A673 (cell line): ENCODE measurements around the gene SLC25A11.
A peak's percentile ranks its signal among the peaks of the same experiment; 100 is the strongest.

ENCODE experiments used
- EZH2 ChIP-seq: fragments of 200-600 bp; sonication (generic); IDR thresholded peaks from 2 replicates; pipeline ENCODE4 v1.6.1; 2017; ENCODE audit warnings: borderline replicate concordance, low read depth, mild to moderate bottlenecking, mixed read lengths, antibody characterized with exemption, low read length; ENCODE audit not compliant: poor library complexity, severe bottlenecking
- TF ChIP-seq, protein P1 (sequence below): fragments of 300-800, 200-600 bp; sonication (generic); conservative IDR thresholded peaks from 2 replicates; pipeline ENCODE4 v1.5.1; 2017; ENCODE audit warnings: low read depth, mild to moderate bottlenecking, antibody characterized with exemption, low read length, moderate library complexity, mixed read lengths

DNA sequence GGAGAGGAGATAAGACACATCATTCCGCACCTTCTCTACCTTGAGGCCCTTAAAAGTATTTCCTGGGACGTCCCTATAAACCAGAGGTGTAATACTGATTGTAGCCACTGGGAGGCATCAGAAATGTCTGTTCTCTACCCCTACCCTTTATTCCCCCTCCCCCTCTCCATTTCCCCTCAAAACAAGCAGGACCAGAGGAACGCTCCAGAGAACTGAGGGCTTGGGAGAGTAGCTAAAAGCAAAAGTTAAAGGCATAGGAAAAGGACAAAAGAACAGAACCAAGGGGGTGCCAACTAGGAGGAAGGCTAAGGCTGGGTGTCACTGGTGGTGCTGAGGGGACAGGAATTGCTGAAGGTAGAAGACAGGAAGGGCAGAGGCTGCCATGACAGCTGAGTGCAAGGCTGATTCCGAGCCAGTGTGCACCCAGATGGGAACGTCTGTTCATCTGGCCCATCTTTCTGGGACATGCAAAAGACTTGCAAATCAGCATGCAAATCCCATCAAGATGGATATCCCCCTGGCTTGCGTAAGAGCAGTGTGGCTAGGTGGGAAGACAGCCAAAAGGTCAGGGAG, 40.9 kb upstream of the SLC25A11 start:
- TF ChIP-seq, protein P1, sequence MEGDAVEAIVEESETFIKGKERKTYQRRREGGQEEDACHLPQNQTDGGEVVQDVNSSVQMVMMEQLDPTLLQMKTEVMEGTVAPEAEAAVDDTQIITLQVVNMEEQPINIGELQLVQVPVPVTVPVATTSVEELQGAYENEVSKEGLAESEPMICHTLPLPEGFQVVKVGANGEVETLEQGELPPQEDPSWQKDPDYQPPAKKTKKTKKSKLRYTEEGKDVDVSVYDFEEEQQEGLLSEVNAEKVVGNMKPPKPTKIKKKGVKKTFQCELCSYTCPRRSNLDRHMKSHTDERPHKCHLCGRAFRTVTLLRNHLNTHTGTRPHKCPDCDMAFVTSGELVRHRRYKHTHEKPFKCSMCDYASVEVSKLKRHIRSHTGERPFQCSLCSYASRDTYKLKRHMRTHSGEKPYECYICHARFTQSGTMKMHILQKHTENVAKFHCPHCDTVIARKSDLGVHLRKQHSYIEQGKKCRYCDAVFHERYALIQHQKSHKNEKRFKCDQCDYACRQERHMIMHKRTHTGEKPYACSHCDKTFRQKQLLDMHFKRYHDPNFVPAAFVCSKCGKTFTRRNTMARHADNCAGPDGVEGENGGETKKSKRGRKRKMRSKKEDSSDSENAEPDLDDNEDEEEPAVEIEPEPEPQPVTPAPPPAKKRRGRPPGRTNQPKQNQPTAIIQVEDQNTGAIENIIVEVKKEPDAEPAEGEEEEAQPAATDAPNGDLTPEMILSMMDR, result peak; percentile 76
- no peak for TF ChIP-seq EZH2
